HEK293 (cell line): ENCODE measurements around the gene ZBTB43.

ENCODE experiments used
- BCL6B ChIP-seq: fragments of 450-650 bp; formaldehyde crosslinking; IDR thresholded peaks from 2 replicates; pipeline ENCODE4 v1.5.1; 2017; ENCODE audit warnings: missing biosample characterization, missing genetic modification characterization
- EGR2 ChIP-seq: fragments of 450-650 bp; formaldehyde crosslinking; IDR thresholded peaks from 2 replicates; pipeline ENCODE4 v1.5.1; 2016; ENCODE audit warnings: low read depth, missing biosample characterization, missing genetic modification characterization
- KLF8 ChIP-seq: fragments of 450-650 bp; formaldehyde crosslinking; IDR thresholded peaks from 2 replicates; pipeline ENCODE4 v1.5.1; 2016; ENCODE audit warnings: missing biosample characterization, missing genetic modification characterization
- MYNN ChIP-seq: fragments of 450-650 bp; formaldehyde crosslinking; IDR thresholded peaks from 2 replicates; pipeline ENCODE4 v1.5.1; 2016; ENCODE audit warnings: missing biosample characterization, missing genetic modification characterization, borderline replicate concordance
- PRDM10 ChIP-seq: fragments of 450-650 bp; formaldehyde crosslinking; IDR thresholded peaks from 2 replicates; pipeline ENCODE4 v1.5.1; 2016; ENCODE audit warnings: missing biosample characterization, missing genetic modification characterization
- PRDM4 ChIP-seq: fragments of 450-650 bp; formaldehyde crosslinking; IDR thresholded peaks from 2 replicates; pipeline ENCODE4 v1.5.1; 2017; ENCODE audit warnings: missing biosample characterization, missing genetic modification characterization
- SP3 ChIP-seq: fragments of 450-650 bp; formaldehyde crosslinking; IDR thresholded peaks from 2 replicates; pipeline ENCODE4 v1.5.1; 2016; ENCODE audit warnings: missing biosample characterization, missing genetic modification characterization
- ZBTB10 ChIP-seq: fragments of 450-650 bp; formaldehyde crosslinking; IDR thresholded peaks from 2 replicates; pipeline ENCODE4 v1.5.1; 2016; ENCODE audit warnings: missing biosample characterization, missing genetic modification characterization
- ZBTB8A ChIP-seq: fragments of 450-650 bp; formaldehyde crosslinking; IDR thresholded peaks from 2 replicates; pipeline ENCODE4 v1.5.1; 2016; ENCODE audit warnings: missing biosample characterization, missing genetic modification characterization
- ZNF140 ChIP-seq: fragments of 450-650 bp; formaldehyde crosslinking; IDR thresholded peaks from 2 replicates; pipeline ENCODE4 v1.5.1; 2016; ENCODE audit warnings: missing biosample characterization, missing genetic modification characterization
- ZNF335 ChIP-seq: fragments of 450-650 bp; formaldehyde crosslinking; conservative IDR thresholded peaks from 2 replicates; pipeline ENCODE4 v1.5.1; 2016; ENCODE audit warnings: missing biosample characterization, missing genetic modification characterization
- ZNF398 ChIP-seq: fragments of 450-650 bp; formaldehyde crosslinking; IDR thresholded peaks from 2 replicates; pipeline ENCODE4 v1.5.1; 2017; ENCODE audit warnings: missing biosample characterization, missing genetic modification characterization
- ZNF473 ChIP-seq: fragments of 450-650 bp; formaldehyde crosslinking; IDR thresholded peaks from 2 replicates; pipeline ENCODE4 v1.5.1; 2017; ENCODE audit warnings: missing biosample characterization, missing genetic modification characterization
- ZNF580 ChIP-seq: fragments of 450-650 bp; formaldehyde crosslinking; IDR thresholded peaks from 2 replicates; pipeline ENCODE4 v1.5.1; 2016; ENCODE audit warnings: missing biosample characterization, missing genetic modification characterization
- ZNF639 ChIP-seq: fragments of 450-650 bp; formaldehyde crosslinking; IDR thresholded peaks from 2 replicates; pipeline ENCODE4 v1.5.1; 2016; ENCODE audit warnings: missing biosample characterization, missing genetic modification characterization
- ZNF843 ChIP-seq: fragments of 450-650 bp; formaldehyde crosslinking; IDR thresholded peaks from 2 replicates; pipeline ENCODE4 v1.5.1; 2016; ENCODE audit warnings: missing biosample characterization, missing genetic modification characterization

Gene ZBTB43

GRCh38 chr9:126791406-126792230 is 13.2 kb upstream of the ZBTB43 start (continued):
- no peak for TF ChIP-seq ZNF398 (tag by site-specific recombination)
- TF ChIP-seq SP3 (tag by site-specific recombination) = no peak
- TF ChIP-seq ZNF639 (tag by site-specific recombination) = peak; percentile 83; the same call in 1 of the 2 replicates
- peak; percentile 71 for TF ChIP-seq PRDM4 (tag by site-specific recombination)
- TF ChIP-seq BCL6B (tag by site-specific recombination) = 0 out of 2 replicates have a peak, but pooled peaks have one; percentile 34
- peak; percentile 85 for TF ChIP-seq KLF8
- TF ChIP-seq ZBTB8A = peak; percentile 45
- TF ChIP-seq ZNF140 (tag by site-specific recombination) = no peak
- no peak for TF ChIP-seq PRDM10 (tag by site-specific recombination)
- no peak for TF ChIP-seq ZNF580 (tag by site-specific recombination)
- no peak for TF ChIP-seq EGR2
- TF ChIP-seq ZNF335 (tag by site-specific recombination) = no peak
- TF ChIP-seq ZNF473 (tag by site-specific recombination) = no peak
- no peak for TF ChIP-seq MYNN (tag by site-specific recombination)
- TF ChIP-seq ZNF843 (tag by site-specific recombination) = peak; percentile 84
- no peak for TF ChIP-seq ZBTB10 (tag by site-specific recombination)
- TF ChIP-seq, all 188 proteins: peak for 48
